Astrocyte (in vitro differentiated cells and primary cell): ENCODE results near the gene EPO.

Source experiments
- EZH2 ChIP-seq: IDR thresholded peaks from 2 replicates; pipeline ENCODE4 v1.6.1; 2012; ENCODE audit warnings: mild to moderate bottlenecking, low read length, inconsistent platforms; ENCODE audit not compliant: insufficient read depth
- TF ChIP-seq, protein P1 (sequence below): IDR thresholded peaks from 2 replicates; pipeline ENCODE4 v1.5.1; 2011; ENCODE audit warnings: low read depth, mild to moderate bottlenecking, inconsistent platforms, low read length, moderate library complexity; ENCODE audit not compliant: insufficient read depth

DNA sequence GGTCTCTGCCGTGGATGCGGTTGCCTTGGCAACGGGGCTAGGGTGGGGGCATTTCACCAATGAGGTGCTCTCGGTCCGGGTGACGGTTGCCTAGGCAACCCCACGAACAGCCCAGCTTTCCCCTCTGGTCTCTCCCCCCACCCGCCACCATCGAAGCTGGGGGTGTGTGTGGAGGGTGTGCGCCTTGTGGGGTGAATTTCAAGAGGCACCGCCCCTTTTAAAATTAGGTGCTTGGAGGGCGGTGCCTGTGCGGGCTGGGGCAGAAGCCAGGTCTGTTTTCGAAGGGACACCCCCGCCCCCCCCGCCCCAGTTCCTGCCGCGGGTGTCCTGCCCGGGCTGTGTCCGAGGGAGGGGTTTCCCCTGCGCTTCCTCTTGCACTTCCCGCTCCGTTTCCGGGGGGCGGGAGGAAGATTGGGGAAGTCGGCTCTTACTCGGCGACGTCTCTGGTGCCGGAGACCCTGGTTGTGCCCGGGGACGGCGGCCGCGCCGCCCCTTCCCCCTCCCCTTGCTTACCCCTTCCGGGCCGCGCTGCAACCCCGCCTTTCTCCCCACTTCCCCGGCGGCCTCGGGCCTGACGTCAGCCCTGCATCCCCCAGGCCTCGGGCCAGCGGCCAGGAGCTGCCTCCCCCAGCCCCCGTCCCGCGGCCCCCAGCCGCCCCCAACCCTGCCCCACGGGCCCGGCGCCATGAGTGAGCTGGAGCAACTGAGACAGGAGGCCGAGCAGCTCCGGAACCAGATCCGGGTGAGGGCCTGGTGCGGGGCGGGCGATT, 44.5 kb upstream of the EPO start:
- TF ChIP-seq, protein P1, sequence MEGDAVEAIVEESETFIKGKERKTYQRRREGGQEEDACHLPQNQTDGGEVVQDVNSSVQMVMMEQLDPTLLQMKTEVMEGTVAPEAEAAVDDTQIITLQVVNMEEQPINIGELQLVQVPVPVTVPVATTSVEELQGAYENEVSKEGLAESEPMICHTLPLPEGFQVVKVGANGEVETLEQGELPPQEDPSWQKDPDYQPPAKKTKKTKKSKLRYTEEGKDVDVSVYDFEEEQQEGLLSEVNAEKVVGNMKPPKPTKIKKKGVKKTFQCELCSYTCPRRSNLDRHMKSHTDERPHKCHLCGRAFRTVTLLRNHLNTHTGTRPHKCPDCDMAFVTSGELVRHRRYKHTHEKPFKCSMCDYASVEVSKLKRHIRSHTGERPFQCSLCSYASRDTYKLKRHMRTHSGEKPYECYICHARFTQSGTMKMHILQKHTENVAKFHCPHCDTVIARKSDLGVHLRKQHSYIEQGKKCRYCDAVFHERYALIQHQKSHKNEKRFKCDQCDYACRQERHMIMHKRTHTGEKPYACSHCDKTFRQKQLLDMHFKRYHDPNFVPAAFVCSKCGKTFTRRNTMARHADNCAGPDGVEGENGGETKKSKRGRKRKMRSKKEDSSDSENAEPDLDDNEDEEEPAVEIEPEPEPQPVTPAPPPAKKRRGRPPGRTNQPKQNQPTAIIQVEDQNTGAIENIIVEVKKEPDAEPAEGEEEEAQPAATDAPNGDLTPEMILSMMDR: no peak
- TF ChIP-seq EZH2: no peak
